GM19043 (cell line): Measurements from ENCODE around the gene THUMPD2.

Source experiments
- ATAC-seq: cut with Tn5 transposase; IDR thresholded peaks from one replicate; pipeline ENCODE4 v1.9.1; 2021; ENCODE audit warnings: low read depth; ENCODE audit not compliant: unreplicated experiment

The THUMPD2 gene

GRCh38 chr2:39757156-39757555, 21.9 kb downstream of the THUMPD2 start:
- ATAC-seq: no peak

GRCh38 chr2:39755466-39755865, 23.6 kb downstream of the THUMPD2 start:
- ATAC-seq: no peak

GRCh38 chr2:39743269-39743776, 35.7 kb downstream of the THUMPD2 start:
- no peak for ATAC-seq

GRCh38 chr2:39741871-39742270, 37.2 kb downstream of the THUMPD2 start:
- no peak for ATAC-seq

- ATAC-seq: no peak
Observed at GRCh38 chr2:39739386-39739785, 39.7 kb downstream of the THUMPD2 start.

GRCh38 chr2:39738936-39739335, 40.1 kb downstream of the THUMPD2 start:
- ATAC-seq: no peak

- no peak for ATAC-seq
Observed at GRCh38 chr2:39737661-39738060, 41.4 kb downstream of the THUMPD2 start.

GRCh38 chr2:39736640-39737039, 42.4 kb downstream of the THUMPD2 start:
- no peak for ATAC-seq

GRCh38 chr2:39735648-39736047, 43.4 kb downstream of the THUMPD2 start:
- ATAC-seq: no peak

- no peak for ATAC-seq
Observed at GRCh38 chr2:39734445-39734844, 44.6 kb downstream of the THUMPD2 start.

GRCh38 chr2:39733070-39733674, 45.9 kb downstream of the THUMPD2 start:
- no peak for ATAC-seq

GRCh38 chr2:39732482-39732881, 46.6 kb downstream of the THUMPD2 start:
- no peak for ATAC-seq

GRCh38 chr2:39731546-39731945, 47.5 kb downstream of the THUMPD2 start:
- ATAC-seq: no peak

GRCh38 chr2:39730685-39731302, 48.3 kb downstream of the THUMPD2 start:
- ATAC-seq: no peak

GRCh38 chr2:39730276-39730675, 48.8 kb downstream of the THUMPD2 start:
- no peak for ATAC-seq

- ATAC-seq: no peak
Observed at GRCh38 chr2:39728941-39729351, 50.1 kb downstream of the THUMPD2 start.

GRCh38 chr2:39728085-39728484, 51.0 kb downstream of the THUMPD2 start:
- ATAC-seq: peak; percentile 51

- no peak for ATAC-seq
Observed at GRCh38 chr2:39725401-39725800, 53.7 kb downstream of the THUMPD2 start.

- ATAC-seq: no peak
Observed at GRCh38 chr2:39724828-39725144, 54.3 kb downstream of the THUMPD2 start.

GRCh38 chr2:39723946-39724827, 54.9 kb downstream of the THUMPD2 start:
- no peak for ATAC-seq

GRCh38 chr2:39723497-39723896, 55.6 kb downstream of the THUMPD2 start:
- no peak for ATAC-seq

- no peak for ATAC-seq
Observed at GRCh38 chr2:39720970-39721369, 58.1 kb downstream of the THUMPD2 start.
